Spinal cord (tissue), 10 donors: Measurements from ENCODE around the gene ADAMTS13. TPM values are rescaled to one million over a fixed set of nuclear protein-coding genes. Genes with fewer than 3 reads are reported as not detected.

Experiments
- DNase-seq, 6 donors: peaks; one replicate each; pipeline versions ENCODE4 v3.0.0 to v3.0.0-alpha.2; 2013 to 2015; ENCODE audit warnings: low spot score in 6 of 6, low read depth in 4 of 6
- H3K27ac ChIP-seq: one replicate; pipeline ENCODE4 v1.5.1; 2013; ENCODE audit warnings: low read depth, low read length, control low read depth
- H3K27me3 ChIP-seq: one replicate; pipeline ENCODE4 v1.6.1; 2013; ENCODE audit warnings: low read length; ENCODE audit not compliant: control insufficient read depth, insufficient read depth
- H3K36me3 ChIP-seq: one replicate; pipeline ENCODE4 v1.6.1; 2013; ENCODE audit warnings: low read length; ENCODE audit not compliant: control insufficient read depth, insufficient read depth
- H3K4me1 ChIP-seq: one replicate; pipeline ENCODE4 v1.6.1; 2013; ENCODE audit warnings: low read length; ENCODE audit not compliant: control insufficient read depth, insufficient read depth
- H3K4me3 ChIP-seq: one replicate; pipeline ENCODE4 v1.5.1; 2013; ENCODE audit warnings: low read depth, low read length, control low read depth
- H3K9me3 ChIP-seq: one replicate; pipeline ENCODE4 v1.6.1; 2013; ENCODE audit warnings: low read length; ENCODE audit not compliant: control insufficient read depth, insufficient read depth
- WGBS: methylation state at CpG from one replicate; pipeline ENCODE4 v1.1.5; 2013; ENCODE audit warnings: missing lambda C conversion rate; ENCODE audit not compliant: insufficient coverage; 5-methylcytosine and 5-hydroxymethylcytosine counted together
- polyA plus RNA-seq, 2 donors: library from polyadenylated mRNA; unstranded; fragments of 120-200 nt; gene quantifications; one replicate each; pipeline ENCODE4 v1.2.1, GENCODE V29; 2013; ENCODE audit not compliant: insufficient read length in 2 of 2
- total RNA-seq, 2 donors: library from RNA; depleted of rRNA in 1 of 2; stranded (reverse); fragments of 120-200 nt in 1 of 2; fragments of >200 nt in 1 of 2; gene quantifications; one replicate each; pipeline versions ENCODE4 v1.2.3 to v1.2.4, GENCODE V29; 2013 to 2014
- donor health status: healthy.

ADAMTS13 gene
- total and polyA plus RNA-seq, 4 donors, result 2.4 to 16.5 (median 9.7) TPM

DNA sequence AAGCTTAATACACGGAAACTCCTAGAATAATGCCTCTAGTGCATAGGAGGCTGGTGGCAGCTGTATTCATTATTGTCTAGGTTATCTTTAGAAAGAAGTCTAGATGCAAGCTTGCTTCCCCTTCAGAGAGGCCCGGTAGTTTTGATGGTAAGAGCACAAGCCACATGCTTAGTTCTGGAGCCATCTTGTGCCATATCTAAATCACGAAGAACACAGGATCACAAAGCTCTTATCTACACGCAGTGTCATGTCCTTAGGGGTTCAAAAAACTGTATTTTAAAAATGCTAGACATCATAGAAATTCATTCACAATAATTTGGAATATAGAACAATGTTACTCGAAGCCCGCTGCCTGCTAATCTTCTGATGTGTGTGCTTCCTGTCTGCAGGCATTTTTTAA lies 43.8 kb downstream of the ADAMTS13 start:
- H3K27me3 ChIP-seq, result no peaks in the 10 kb centered on the region
- no peak for DNase-seq
- peaks cover 30% of the 10 kb centered on the region for H3K4me1 ChIP-seq
- WGBS, result 80% methylated on average over 1 of the region's 6 CpGs
- H3K4me3 ChIP-seq, result no peak overlapping the region
- no peaks in the 10 kb centered on the region for H3K9me3 ChIP-seq
- no peak overlapping the region for H3K27ac ChIP-seq
- H3K36me3 ChIP-seq, result peaks cover 78% of the 10 kb centered on the region

DNA sequence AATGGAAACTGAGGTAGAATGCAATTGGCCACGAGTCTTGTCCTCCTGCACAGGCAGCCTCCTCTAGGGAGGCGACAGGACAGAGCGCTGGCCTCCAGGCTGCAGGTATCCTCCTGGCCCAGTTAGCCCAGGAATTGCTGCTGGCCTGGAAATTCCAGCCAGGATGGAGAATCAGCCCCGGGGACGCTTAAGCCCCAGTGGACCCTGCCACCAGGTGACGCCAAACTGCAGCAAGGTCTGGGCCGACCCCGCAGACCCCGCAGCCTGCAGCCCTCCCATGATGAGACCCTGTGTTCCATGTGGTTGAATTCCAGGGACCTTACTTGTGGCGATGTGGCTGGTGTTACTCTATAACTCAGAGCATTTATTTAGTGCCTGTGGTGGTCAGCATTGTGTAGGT lies 44.9 kb downstream of the ADAMTS13 start:
- WGBS, result 82% methylated on average over 9 of the region's 10 CpGs
- no peak for DNase-seq
- no peak overlapping the region for H3K4me3 ChIP-seq
- no peaks in the 10 kb centered on the region for H3K9me3 ChIP-seq
- H3K27me3 ChIP-seq, result no peaks in the 10 kb centered on the region
- peaks cover 20% of the 10 kb centered on the region for H3K4me1 ChIP-seq
- H3K27ac ChIP-seq, result no peak overlapping the region
- H3K36me3 ChIP-seq, result peaks cover 87% of the 10 kb centered on the region

- H3K9me3 ChIP-seq, result no peaks in the 10 kb centered on the region
- no peaks in the 10 kb centered on the region for H3K27me3 ChIP-seq
- no peak overlapping the region for H3K27ac ChIP-seq
- H3K4me1 ChIP-seq, result peaks cover 10% of the 10 kb centered on the region
- no peak for DNase-seq
- H3K36me3 ChIP-seq, result peaks cover 89% of the 10 kb centered on the region
- no peak overlapping the region for H3K4me3 ChIP-seq
- WGBS, result 87% methylated on average over 6 of the region's 11 CpGs
Observed at GRCh38 chr9:133468374-133468773, 46.2 kb downstream of the ADAMTS13 start.

DNA sequence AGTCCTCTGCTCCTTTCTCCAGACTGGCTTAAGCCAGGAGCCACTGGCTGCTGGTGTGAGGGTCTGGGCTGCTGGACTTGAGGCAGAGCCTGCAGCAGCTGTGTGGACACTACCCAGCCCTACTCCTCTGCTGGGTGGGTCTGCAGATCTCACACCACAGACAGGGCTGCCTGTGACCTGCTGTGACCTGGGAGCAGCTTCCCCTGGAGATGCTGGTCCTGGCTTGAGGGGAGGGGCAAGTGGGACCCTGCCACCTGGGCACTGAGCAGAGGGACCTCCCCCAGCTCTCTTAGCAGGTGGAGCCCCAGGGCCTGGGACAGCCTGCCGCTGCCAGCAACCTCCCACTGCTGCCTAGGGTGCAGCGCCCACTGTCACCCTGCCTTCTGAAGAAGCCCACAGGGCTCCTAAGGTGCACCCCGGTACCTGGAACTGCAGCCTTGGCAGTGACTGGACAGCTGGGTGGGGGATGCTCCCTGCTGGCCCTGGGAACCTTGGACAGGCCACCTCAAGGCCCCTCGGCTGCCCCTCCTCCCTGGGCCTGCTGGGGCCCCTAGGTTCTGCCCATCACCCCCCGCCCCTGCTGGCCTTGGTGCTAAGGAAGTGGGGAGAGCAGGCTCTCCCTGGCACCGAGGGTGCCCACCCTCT lies 46.7 kb downstream of the ADAMTS13 start:
- 93% methylated on average over 4 of the region's 6 CpGs for WGBS
- H3K27me3 ChIP-seq, result no peaks in the 10 kb centered on the region
- no peak overlapping the region for H3K4me3 ChIP-seq
- no peak for DNase-seq
- peaks cover 5% of the 10 kb centered on the region for H3K4me1 ChIP-seq
- H3K9me3 ChIP-seq, result no peaks in the 10 kb centered on the region
- peaks cover 89% of the 10 kb centered on the region for H3K36me3 ChIP-seq
- no peak overlapping the region for H3K27ac ChIP-seq

DNA sequence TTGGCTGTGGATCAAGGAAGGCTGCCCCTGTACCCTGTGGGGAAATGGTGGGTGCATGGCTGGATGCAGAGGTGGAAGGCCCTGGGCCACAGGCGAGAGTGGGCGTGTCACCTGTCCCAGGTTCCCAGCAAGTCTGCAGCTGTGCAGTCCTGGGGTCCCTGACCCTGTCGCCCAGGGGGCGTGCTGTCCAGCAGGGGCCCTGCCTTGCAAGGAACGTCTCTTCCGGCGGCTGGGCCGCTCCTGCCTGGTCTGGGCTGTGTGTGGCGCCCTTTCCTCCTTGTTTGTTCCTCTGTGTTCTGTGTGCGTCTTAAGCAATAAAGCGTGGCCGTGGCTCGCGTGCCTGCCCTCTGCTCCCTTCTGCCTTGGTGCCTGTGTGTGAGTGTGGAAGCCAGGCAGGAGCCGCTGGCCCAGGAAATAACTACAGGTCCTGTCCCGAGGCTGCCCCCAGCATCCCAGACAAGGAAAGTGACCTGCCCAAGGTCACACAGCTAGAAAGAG lies 48.3 kb downstream of the ADAMTS13 start:
- Histone ChIP-seq H3K9me3 (no peaks in the 10 kb centered on the region), H3K36me3 (peaks cover 89% of the 10 kb centered on the region), H3K4me3 (no peak overlapping the region), H3K27ac (no peak overlapping the region), H3K27me3 (no peaks in the 10 kb centered on the region), H3K4me1 (peaks cover 6% of the 10 kb centered on the region)
- WGBS, result 71% methylated on average over 15 of the region's 16 CpGs
- DNase-seq, result peak in 1 of 6 donors; percentile 18

DNA sequence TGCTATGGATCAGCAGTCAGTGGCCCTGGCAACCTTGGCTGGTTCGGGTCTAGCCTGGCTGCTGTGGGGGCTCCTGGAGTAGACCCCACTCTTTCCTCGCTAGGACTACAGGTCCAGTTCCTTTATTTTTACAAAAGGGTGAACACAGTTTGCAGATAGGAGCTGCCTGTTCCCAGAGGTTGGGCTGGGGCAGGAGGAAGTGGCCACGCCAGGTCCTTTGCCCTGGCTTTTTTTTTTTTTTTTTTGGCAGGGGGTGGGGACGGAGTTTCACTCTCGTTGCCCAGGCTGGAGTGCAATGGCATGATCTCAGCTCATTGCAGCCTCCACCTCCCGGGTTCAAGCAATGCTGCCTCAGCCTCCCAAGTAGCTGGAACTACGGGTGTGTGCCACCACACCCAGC lies 48.8 kb downstream of the ADAMTS13 start:
- no peak for DNase-seq
- Histone ChIP-seq H3K4me3 (no peak overlapping the region), H3K27ac (no peak overlapping the region), H3K36me3 (peaks cover 91% of the 10 kb centered on the region), H3K4me1 (peaks cover 9% of the 10 kb centered on the region), H3K27me3 (no peaks in the 10 kb centered on the region), H3K9me3 (no peaks in the 10 kb centered on the region)
- WGBS, result 89% methylated on average over 4 of the region's 7 CpGs

GRCh38 chr9:133471551-133472276 lies 49.5 kb downstream of the ADAMTS13 start:
- peaks cover 14% of the 10 kb centered on the region for H3K4me1 ChIP-seq
- DNase-seq, result no peak
- no peak overlapping the region for H3K4me3 ChIP-seq
- WGBS, result 89% methylated on average over 24 of the region's 27 CpGs
- H3K36me3 ChIP-seq, result peaks cover 98% of the 10 kb centered on the region
- H3K9me3 ChIP-seq, result no peaks in the 10 kb centered on the region
- no peak overlapping the region for H3K27ac ChIP-seq
- H3K27me3 ChIP-seq, result no peaks in the 10 kb centered on the region

DNA sequence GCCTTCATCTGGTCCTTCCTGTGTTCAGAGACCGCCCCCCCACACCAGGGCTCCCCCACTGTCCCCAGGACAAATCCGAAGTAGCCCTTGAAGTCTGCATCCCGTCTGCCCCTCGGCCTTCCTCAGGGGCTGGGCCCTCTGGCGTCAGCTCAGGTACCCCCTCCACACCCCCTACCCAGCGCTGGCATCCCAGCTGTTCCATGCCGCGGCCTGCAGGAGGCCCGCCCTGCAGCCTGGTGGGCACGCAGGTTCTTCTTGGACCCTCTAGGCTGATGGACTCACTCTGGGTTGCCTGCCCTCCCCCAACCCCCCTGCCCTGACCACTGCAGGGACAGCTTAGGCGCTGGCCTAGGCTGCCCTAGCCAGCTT lies 50.1 kb downstream of the ADAMTS13 start:
- Histone ChIP-seq H3K4me1 (peaks cover 20% of the 10 kb centered on the region), H3K36me3 (peaks cover 100% of the 10 kb centered on the region), H3K27me3 (no peaks in the 10 kb centered on the region), H3K27ac (no peak overlapping the region), H3K4me3 (no peak overlapping the region), H3K9me3 (no peaks in the 10 kb centered on the region)
- 84% methylated on average over 9 of the region's 11 CpGs for WGBS
- no peak for DNase-seq

- 91% methylated on average over 18 of the region's 19 CpGs for WGBS
- no peak for DNase-seq
- no peak overlapping the region for H3K27ac ChIP-seq
- no peak overlapping the region for H3K4me3 ChIP-seq
- H3K9me3 ChIP-seq, result no peaks in the 10 kb centered on the region
- H3K36me3 ChIP-seq, result peaks cover 94% of the 10 kb centered on the region
- peaks cover 25% of the 10 kb centered on the region for H3K4me1 ChIP-seq
- no peaks in the 10 kb centered on the region for H3K27me3 ChIP-seq
Observed at GRCh38 chr9:133472753-133473378, 50.7 kb downstream of the ADAMTS13 start.
